DMS 273 treated with DMSO at 0.1 percent for 48 hours (cell line): ENCODE results near the gene KCND1.

Experiments
- DNase-seq: peaks from one replicate; lab custom pipeline; 2025; lab: John Stamatoyannopoulos, UW

KCND1 gene

GRCh38 chrX:48911412-48912182, 60.0 kb downstream of the KCND1 start, which contains the start of gene SLC35A2:
SLC35A2 (minus strand) TSS chrX:48911646; CDS start chrX:48911636, 10 bp downstream.
- peak; percentile 69 for DNase-seq
